Breast epithelium (tissue), 3 donors: ENCODE measurements around the gene DAB2IP.

ENCODE experiments used
- CTCF ChIP-seq, 3 donors: fragments of 450-650 bp; IDR thresholded peaks; one replicate each; pipeline ENCODE4 v1.5.1; 2016 to 2017; ENCODE audit warnings: antibody characterized with exemption in 3 of 3, mild to moderate bottlenecking in 3 of 3, moderate library complexity in 3 of 3
- POLR2AphosphoS5 ChIP-seq, 3 donors: sonication (generic); formaldehyde crosslinking; IDR thresholded peaks; one replicate each; pipeline ENCODE4 v1.6.1; 2017; ENCODE audit warnings: antibody characterized with exemption in 3 of 3

- TF ChIP-seq POLR2AphosphoS5 (IDR thresholded peaks at IDR 0.05): peak in 1 of 3 donors; percentile 14
- no peak for TF ChIP-seq CTCF (IDR thresholded peaks at IDR 0.05)
These were observed 20.2 kb downstream of the DAB2IP start for GRCh38 chr9:121671612-121672155.
